Cerebellar nuclear complex (tissue), 1 donor: ENCODE results near the gene ZNF444.
"Not testable (repeated sequence)": the region's sequence is repeated elsewhere in the genome, so short reads cannot be mapped to it uniquely, and the experiment has no call there.

ENCODE experiments used
- DNase-seq, 2 experiments: peaks; one replicate each; lab custom pipeline; 2025; lab: John Stamatoyannopoulos, UW

Gene ZNF444

GRCh38 chr19:56140583-56141416, at the start of gene ZNF444:
Gene ZNF444 (plus strand): TSS chr19:56141287. CDS start chr19:56146912, 5,625 bp downstream.
- DNase-seq, result peak; percentile 96 to 98

GRCh38 chr19:56091751-56092546, 49.1 kb upstream of the ZNF444 start:
- no peak for DNase-seq

- no peak for DNase-seq
Measured at GRCh38 chr19:56092685-56093631, 48.1 kb upstream of the ZNF444 start.

GRCh38 chr19:56094449-56094848, 46.6 kb upstream of the ZNF444 start:
- DNase-seq, result no peak

GRCh38 chr19:56096665-56097064, 44.4 kb upstream of the ZNF444 start:
- DNase-seq, result no peak

GRCh38 chr19:56097306-56097705, 43.8 kb upstream of the ZNF444 start:
- no peak for DNase-seq

GRCh38 chr19:56097776-56098175, 43.3 kb upstream of the ZNF444 start:
- no peak for DNase-seq

- DNase-seq, result not testable (repeated sequence)
Measured at GRCh38 chr19:56098237-56098636, 42.9 kb upstream of the ZNF444 start.

GRCh38 chr19:56098731-56099568, 42.1 kb upstream of the ZNF444 start:
- no peak for DNase-seq

GRCh38 chr19:56099638-56100539, 41.2 kb upstream of the ZNF444 start:
- no peak for DNase-seq

GRCh38 chr19:56101095-56101494, 40.0 kb upstream of the ZNF444 start:
- DNase-seq, result no peak

GRCh38 chr19:56101746-56102535, 39.1 kb upstream of the ZNF444 start:
- DNase-seq, result no peak

GRCh38 chr19:56103027-56103614, 38.0 kb upstream of the ZNF444 start:
- no peak for DNase-seq

- no peak for DNase-seq
Measured at GRCh38 chr19:56104423-56104822, 36.7 kb upstream of the ZNF444 start.

GRCh38 chr19:56105090-56105701, 35.9 kb upstream of the ZNF444 start:
- no peak for DNase-seq

GRCh38 chr19:56105831-56106396, 35.2 kb upstream of the ZNF444 start:
- DNase-seq, result not testable (repeated sequence)

- DNase-seq, result no peak
Measured at GRCh38 chr19:56106397-56106849, 34.7 kb upstream of the ZNF444 start.

GRCh38 chr19:56106993-56107392, 34.1 kb upstream of the ZNF444 start:
- no peak for DNase-seq
